Caco-2 (cell line): Measurements from ENCODE around the gene PHKG2. TPM values are rescaled to one million over a fixed set of nuclear protein-coding genes. Genes with fewer than 3 reads are reported as not detected.

Source experiments
- BruUV-seq: library from RNA; stranded (reverse); fragments of 400-500 nt; replicated peaks from 2 replicates; lab custom pipeline; 2021; lab: Mats Ljungman, UMichigan
- CTCF ChIA-PET: fragments of 300-600 bp; sonication (Branson Sonifier 250); formaldehyde crosslinking; loops from one replicate; lab custom pipeline; 2022; ENCODE audit warnings: antibody characterized with exemption; lab: Charles Lee
- POLR2A ChIA-PET: fragments of 300-600 bp; sonication (Branson Sonifier 250); formaldehyde crosslinking; loops from one replicate; lab custom pipeline; 2022; ENCODE audit warnings: antibody characterized with exemption; lab: Charles Lee
- DNase-seq, 2 experiments: peaks; one replicate each; pipeline versions ENCODE4 v3.0.0 to v3.0.0-alpha.2; 2020 to 2022
- H3K27me3 ChIP-seq: replicated peaks from 2 replicates; pipeline ENCODE4 v1.6.0; 2011; ENCODE audit warnings: low read length; ENCODE audit not compliant: control insufficient read depth, insufficient read depth
- H3K36me3 ChIP-seq: 2 replicates; pipeline ENCODE4 v1.5.1; 2011; ENCODE audit warnings: low read length; ENCODE audit not compliant: control insufficient read depth, insufficient read depth
- H3K4me1 ChIP-seq: fragments of 250-450 bp; sonication (Bioruptor Pico); 2 replicates; pipeline ENCODE4 v1.5.1; 2020; ENCODE audit warnings: mild to moderate bottlenecking
- H3K4me3 ChIP-seq: 2 replicates; pipeline ENCODE4 v1.5.1; 2011; ENCODE audit warnings: low read depth, mild to moderate bottlenecking, control low read depth, low read length
- H3K9me3 ChIP-seq: fragments of 250-450 bp; sonication (Bioruptor Pico); 2 replicates; pipeline ENCODE4 v1.5.1; 2020; ENCODE audit warnings: mild to moderate bottlenecking, moderate library complexity
- H3K27ac Mint-ChIP-seq: one replicate; pipeline ENCODE4 v1.8.0; 2022; ENCODE audit warnings: mixed read lengths; ENCODE audit not compliant: unreplicated experiment
- H3K27me3 Mint-ChIP-seq: one replicate; pipeline ENCODE4 v1.8.0; 2022; ENCODE audit warnings: mixed read lengths; ENCODE audit not compliant: insufficient read depth, unreplicated experiment
- H3K36me3 Mint-ChIP-seq: one replicate; pipeline ENCODE4 v1.8.0; 2022; ENCODE audit warnings: mild to moderate bottlenecking, mixed read lengths; ENCODE audit not compliant: insufficient read depth, unreplicated experiment
- H3K4me1 Mint-ChIP-seq: one replicate; pipeline ENCODE4 v1.8.0; 2022; ENCODE audit warnings: low read depth, mixed read lengths; ENCODE audit not compliant: unreplicated experiment
- H3K4me3 Mint-ChIP-seq: one replicate; pipeline ENCODE4 v1.8.0; 2022; ENCODE audit warnings: mild to moderate bottlenecking, moderate library complexity, mixed read lengths; ENCODE audit not compliant: unreplicated experiment
- H3K9me3 Mint-ChIP-seq: one replicate; pipeline ENCODE4 v1.8.0; 2022; ENCODE audit warnings: mixed read lengths; ENCODE audit not compliant: unreplicated experiment
- CTCF ChIP-seq, 2 experiments: fragments of 200-600 bp in 1 of 2; IDR thresholded peaks; 1 replicate in 1 of 2; 2 replicates in 1 of 2; pipeline versions ENCODE4 v1.5.1 to v1.8.0; 2011 to 2022; ENCODE audit warnings: antibody characterized with exemption in 1 of 2, control low read depth in 1 of 2, inconsistent platforms in 1 of 2, low read depth in 1 of 2, low read length in 1 of 2, mild to moderate bottlenecking in 1 of 2, moderate library complexity in 1 of 2; ENCODE audit not compliant: insufficient read depth in 1 of 2, severe bottlenecking in 1 of 2, unreplicated experiment in 1 of 2
- intact Hi-C: fragments of 100-400 bp; cut with micrococcal nuclease; formaldehyde crosslinking; loops from one replicate; pipeline ENCODE4 v1.10.0; 2022; ENCODE audit not compliant: unreplicated experiment
- total RNA-seq: library from RNA; stranded (reverse); gene quantifications from 2 replicates; pipeline ENCODE4 v1.2.3, GENCODE V29; 2022

The PHKG2 gene
- total RNA-seq, 1 experiment from 2014 or later: 48.6 TPM

- CTCF ChIA-PET: no interaction called here
- BruUV-seq: no TSS peak
- H3K9me3 ChIP-seq: no peaks in the 10 kb centered on the region
- peaks cover 3% of the 10 kb centered on the region for H3K36me3 ChIP-seq
- Mint-ChIP-seq H3K27ac (no peak overlapping the region), H3K4me3 (no peak overlapping the region), H3K9me3 (no peaks in the 10 kb centered on the region), H3K27me3 (no peaks in the 10 kb centered on the region), H3K4me1 (no peaks in the 10 kb centered on the region), H3K36me3 (peaks cover 95% of the 10 kb centered on the region)
- no peak for TF ChIP-seq CTCF (IDR thresholded peaks at IDR 0.05; ENCODE audit: insufficient read depth in 1 of 2, low read depth in 1 of 2, low read length in 1 of 2, severe bottlenecking in 1 of 2, unreplicated experiment in 1 of 2)
- POLR2A ChIA-PET: no interaction called here
- intact Hi-C loops: no loop called here
- no peak overlapping the region for H3K4me3 ChIP-seq
- H3K27me3 ChIP-seq: no peaks in the 10 kb centered on the region
- DNase-seq: no peak
- H3K4me1 ChIP-seq: peaks cover 7% of the 10 kb centered on the region; the same call in 1 of the 2 replicates
These were observed 44.3 kb upstream of the PHKG2 start for GRCh38 chr16:30703971-30704370.

GRCh38 chr16:30706046-30706445 lies 42.2 kb upstream of the PHKG2 start:
- POLR2A ChIA-PET: no interaction called here
- H3K27ac Mint-ChIP-seq: no peak overlapping the region
- H3K27me3 Mint-ChIP-seq: no peaks in the 10 kb centered on the region
- no peak overlapping the region for H3K4me3 Mint-ChIP-seq
- H3K9me3 Mint-ChIP-seq: no peaks in the 10 kb centered on the region
- peaks cover 95% of the 10 kb centered on the region for H3K36me3 Mint-ChIP-seq
- Histone ChIP-seq H3K9me3 (no peaks in the 10 kb centered on the region), H3K4me1 (no peaks in the 10 kb centered on the region), H3K36me3 (peaks cover 1% of the 10 kb centered on the region; the same call in 1 of the 2 replicates), H3K4me3 (no peak overlapping the region), H3K27me3 (no peaks in the 10 kb centered on the region)
- no TSS peak for BruUV-seq
- DNase-seq: no peak
- CTCF ChIA-PET: no interaction called here
- H3K4me1 Mint-ChIP-seq: no peaks in the 10 kb centered on the region
- intact Hi-C loops: no loop called here
- TF ChIP-seq CTCF (IDR thresholded peaks at IDR 0.05; ENCODE audit: insufficient read depth in 1 of 2, low read depth in 1 of 2, low read length in 1 of 2, severe bottlenecking in 1 of 2, unreplicated experiment in 1 of 2): no peak

GRCh38 chr16:30710971-30711370 lies 37.3 kb upstream of the PHKG2 start:
- H3K4me3 Mint-ChIP-seq: no peak overlapping the region
- no TSS peak for BruUV-seq
- no peaks in the 10 kb centered on the region for H3K9me3 ChIP-seq
- ChIA-PET POLR2A (no interaction called here), CTCF (no interaction called here)
- no peaks in the 10 kb centered on the region for H3K27me3 ChIP-seq
- H3K4me3 ChIP-seq: no peak overlapping the region
- intact Hi-C loops: no loop called here
- H3K4me1 ChIP-seq: no peaks in the 10 kb centered on the region
- H3K27me3 Mint-ChIP-seq: no peaks in the 10 kb centered on the region
- no peak for TF ChIP-seq CTCF (IDR thresholded peaks at IDR 0.05; ENCODE audit: insufficient read depth in 1 of 2, low read depth in 1 of 2, low read length in 1 of 2, severe bottlenecking in 1 of 2, unreplicated experiment in 1 of 2)
- peaks cover 6% of the 10 kb centered on the region for H3K4me1 Mint-ChIP-seq
- H3K36me3 Mint-ChIP-seq: peaks cover 97% of the 10 kb centered on the region
- H3K36me3 ChIP-seq: no peaks in the 10 kb centered on the region; the same call in 1 of the 2 replicates
- no peak for DNase-seq
- no peak overlapping the region for H3K27ac Mint-ChIP-seq
- no peaks in the 10 kb centered on the region for H3K9me3 Mint-ChIP-seq
